HEK293T (cell line): ENCODE data around the gene TERB2.
"Not testable (repeated sequence)": the region's sequence is repeated elsewhere in the genome, so short reads cannot be mapped to it uniquely, and the experiment has no call there.

Experiments
- ARNT ChIP-seq: fragments of 450-650 bp; IDR thresholded peaks from 2 replicates; pipeline ENCODE4 v1.6.1; 2017; ENCODE audit warnings: mild to moderate bottlenecking
- BHLHE40 ChIP-seq: fragments of 450-650 bp; IDR thresholded peaks from 2 replicates; pipeline ENCODE4 v1.6.1; 2016; ENCODE audit warnings: mild to moderate bottlenecking, moderate library complexity, borderline replicate concordance
- CTBP1 ChIP-seq: fragments of 450-650 bp; IDR thresholded peaks from 2 replicates; pipeline ENCODE4 v1.6.1; 2016; ENCODE audit warnings: borderline replicate concordance
- FOXA1 ChIP-seq: fragments of 450-650 bp; IDR thresholded peaks from 2 replicates; pipeline ENCODE4 v1.6.1; 2016; ENCODE audit warnings: mild to moderate bottlenecking
- LEF1 ChIP-seq: fragments of 450-650 bp; IDR thresholded peaks from 2 replicates; pipeline ENCODE4 v1.6.1; 2017; ENCODE audit warnings: mild to moderate bottlenecking, borderline replicate concordance

- not testable (repeated sequence) for TF ChIP-seq ARNT, CTBP1, FOXA1, LEF1, BHLHE40
These were observed 63.9 kb downstream of the TERB2 start for GRCh38 chr15:45020222-45020900.
